Ascending aorta (tissue), 2 donors: ENCODE results near the gene JMJD7. TPM values are rescaled to one million over a fixed set of nuclear protein-coding genes. Genes with fewer than 3 reads are reported as not detected.
A peak's percentile ranks its signal among the peaks of the same experiment; 100 is the strongest.

Experiments
- DNase-seq, 2 donors: peaks; one replicate each; pipeline ENCODE4 v3.0.0-alpha.2; 2019; ENCODE audit warnings: low spot score in 2 of 2
- H3K27ac ChIP-seq, 2 donors: fragments of 200-600 bp; sonication (generic); one replicate each; pipeline ENCODE4 v1.5.1; 2016 to 2017; ENCODE audit warnings: mild to moderate bottlenecking in 1 of 2
- H3K27me3 ChIP-seq: fragments of 200-600 bp; sonication (generic); one replicate; pipeline ENCODE4 v1.5.1; 2017
- H3K36me3 ChIP-seq, 2 donors: fragments of 200-600 bp; sonication (generic); one replicate each; pipeline ENCODE4 v1.5.1; 2016
- H3K4me1 ChIP-seq, 2 donors: fragments of 200-600 bp; sonication (generic); one replicate each; pipeline ENCODE4 v1.5.1; 2016 to 2017; ENCODE audit warnings: mild to moderate bottlenecking in 1 of 2
- H3K4me3 ChIP-seq, 2 donors: fragments of 200-600 bp; sonication (generic); one replicate each; pipeline ENCODE4 v1.5.1; 2016 to 2017; ENCODE audit warnings: mild to moderate bottlenecking in 1 of 2
- H3K9me3 ChIP-seq, 2 donors: fragments of 200-600 bp; sonication (generic); one replicate each; pipeline ENCODE4 v1.5.1; 2016
- CTCF ChIP-seq, 3 experiments: fragments of 200-600 bp in 2 of 3; fragments of 450-650 bp in 1 of 3; sonication (generic) in 2 of 3; IDR thresholded peaks; one replicate each; pipeline ENCODE4 v1.5.1; 2016 to 2019; ENCODE audit warnings: antibody characterized with exemption in 3 of 3, mild to moderate bottlenecking in 1 of 3, moderate library complexity in 1 of 3
- intact Hi-C: fragments of 100-400 bp; cut with DNase I; formaldehyde crosslinking; loops from one replicate; pipeline ENCODE4 v1.15.1; 2023
- total RNA-seq: library from RNA; depleted of rRNA; stranded (reverse); fragments of >200 nt; gene quantifications from one replicate; pipeline ENCODE4 v1.1.0, GENCODE V29; 2016

Gene JMJD7
- total RNA-seq, 1 donor from 2014 or later: 16.4 TPM

DNA sequence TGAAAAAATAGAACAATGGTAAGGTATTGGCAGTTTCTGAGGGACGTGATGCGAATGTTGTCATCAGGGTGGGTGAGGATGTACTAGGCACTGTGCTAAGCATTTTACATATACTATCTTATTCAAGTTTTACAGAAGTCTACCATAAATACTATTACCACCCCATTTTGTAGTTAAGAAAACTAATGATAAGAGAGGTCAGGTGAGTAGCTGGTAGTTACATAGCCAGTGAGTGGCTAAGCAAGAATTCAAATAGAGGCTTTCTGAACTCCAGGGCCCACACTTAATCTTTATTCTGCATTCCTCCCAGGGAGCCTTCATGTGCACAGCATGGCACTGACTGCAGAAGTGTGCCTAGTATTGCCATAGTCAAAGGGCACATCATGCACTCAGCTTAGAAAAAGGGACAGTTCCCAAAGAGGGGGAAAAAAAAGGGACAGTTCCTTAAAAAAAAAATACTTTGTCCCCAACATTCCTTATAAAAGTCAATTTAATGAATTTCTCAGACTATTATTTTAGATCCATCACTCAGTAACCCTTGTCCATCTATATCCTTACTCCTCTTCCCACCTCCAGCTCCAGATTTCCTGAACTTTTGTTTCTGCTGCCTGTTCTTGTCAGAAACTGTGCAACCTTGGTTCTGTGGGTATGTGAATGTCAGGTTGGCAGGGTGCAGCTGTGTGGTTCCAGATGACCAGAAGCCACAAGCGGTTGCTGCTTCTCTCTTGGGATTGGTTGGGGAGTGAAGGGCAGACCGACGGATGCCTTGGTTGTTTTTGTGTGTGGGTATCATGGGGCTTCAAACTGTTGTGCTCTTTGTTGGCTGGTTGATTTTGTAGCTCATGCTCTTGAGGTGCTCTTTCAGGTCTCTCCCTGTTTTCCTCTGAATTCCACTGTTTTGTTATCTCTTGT, 45.3 kb upstream of the JMJD7 start:
- Histone ChIP-seq H3K9me3 (no peaks in the 10 kb centered on the region), H3K36me3 (no peaks in the 10 kb centered on the region), H3K27ac (no peak overlapping the region), H3K4me1 (peaks cover 0 to 6% of the 10 kb centered on the region in 2 donors), H3K4me3 (no peak overlapping the region), H3K27me3 (no peaks in the 10 kb centered on the region)
- DNase-seq: no peak
- TF ChIP-seq CTCF (IDR thresholded peaks at IDR 0.05): no peak
- intact Hi-C loops: no loop called here

- H3K27me3 ChIP-seq: no peaks in the 10 kb centered on the region
- no peak for TF ChIP-seq CTCF (IDR thresholded peaks at IDR 0.05)
Measured at GRCh38 chr15:41783296-41783695, 44.6 kb upstream of the JMJD7 start.

GRCh38 chr15:41788262-41788661, 39.6 kb upstream of the JMJD7 start:
- no peaks in the 10 kb centered on the region for H3K9me3 ChIP-seq
- peaks cover 11 to 35% of the 10 kb centered on the region in 2 donors for H3K4me1 ChIP-seq
- no peaks in the 10 kb centered on the region for H3K27me3 ChIP-seq
- no peak for TF ChIP-seq CTCF (IDR thresholded peaks at IDR 0.05)
- no peak for DNase-seq
- no peak overlapping the region for H3K27ac ChIP-seq
- no peak overlapping the region for H3K4me3 ChIP-seq
- H3K36me3 ChIP-seq: no peaks in the 10 kb centered on the region
- intact Hi-C loops: no loop called here

More at GRCh38 chr15:41783296-41783695, 44.6 kb upstream of the JMJD7 start:
- H3K4me1 ChIP-seq: peaks cover 0 to 4% of the 10 kb centered on the region in 2 donors
- DNase-seq: no peak
- no peak overlapping the region for H3K27ac ChIP-seq
- no peak overlapping the region for H3K4me3 ChIP-seq
- intact Hi-C loops: no loop called here
- H3K9me3 ChIP-seq: no peaks in the 10 kb centered on the region
- no peaks in the 10 kb centered on the region for H3K36me3 ChIP-seq

- DNase-seq: peak in 1 of 2 donors; percentile 31
- Histone ChIP-seq H3K4me1 (peaks cover 11 to 35% of the 10 kb centered on the region in 2 donors), H3K36me3 (no peaks in the 10 kb centered on the region), H3K27ac (peak overlapping the region; percentile 26 to 73), H3K9me3 (no peaks in the 10 kb centered on the region), H3K4me3 (no peak overlapping the region), H3K27me3 (no peaks in the 10 kb centered on the region)
- intact Hi-C loops: no loop called here
- no peak for TF ChIP-seq CTCF (IDR thresholded peaks at IDR 0.05)
Measured at GRCh38 chr15:41789236-41789635, 38.7 kb upstream of the JMJD7 start.

DNA sequence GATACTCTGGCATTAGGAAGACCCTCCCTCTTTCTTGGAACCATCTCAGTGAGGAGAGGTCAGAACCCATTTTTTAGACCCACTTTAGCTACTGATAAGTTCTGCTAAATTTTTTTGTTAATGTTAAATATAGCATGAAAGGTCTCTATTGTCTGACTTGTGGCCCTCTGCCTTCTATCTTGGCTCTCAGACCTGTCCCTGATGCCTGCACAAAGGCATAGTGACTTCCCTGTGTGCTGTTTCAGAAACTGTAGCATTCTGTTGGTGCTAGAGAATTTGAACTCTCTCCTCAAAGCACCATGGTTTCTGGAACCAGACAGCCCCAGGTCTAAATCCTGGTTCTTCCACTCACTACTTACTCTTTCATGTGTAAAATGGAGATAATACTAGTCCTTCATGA, 38.2 kb upstream of the JMJD7 start:
- Histone ChIP-seq H3K9me3 (no peaks in the 10 kb centered on the region), H3K27me3 (no peaks in the 10 kb centered on the region), H3K4me3 (no peak overlapping the region), H3K27ac (peak overlapping the region; percentile 26 to 73), H3K36me3 (no peaks in the 10 kb centered on the region), H3K4me1 (peaks cover 11 to 35% of the 10 kb centered on the region in 2 donors)
- TF ChIP-seq CTCF (IDR thresholded peaks at IDR 0.05): no peak
- peak in 1 of 2 donors; percentile 12 for DNase-seq
- intact Hi-C loops: no loop called here
